GM13977 (cell line): ENCODE data around the gene PPP2R2B.

Source experiments
- DNase-seq: peaks from one replicate; pipeline ENCODE4 v3.0.0; 2012; ENCODE audit warnings: low spot score
- CTCF ChIP-seq: IDR thresholded peaks from 2 replicates; pipeline ENCODE4 v1.5.1; 2012; ENCODE audit warnings: mild to moderate bottlenecking, control low read depth; ENCODE audit not compliant: insufficient read depth; ENCODE audit errors: extremely low read depth, missing control alignments
- in situ Hi-C: fragments of 300-500 bp; cut with MboI; formaldehyde crosslinking; loops from one replicate; pipeline ENCODE4 v1.12.0; 2022; ENCODE audit warnings: low sequenced_read_pairs, low pct_unique_long_range_greater_than_20kb, mixed read lengths, inconsistent platforms; ENCODE audit not compliant: unreplicated experiment

Gene PPP2R2B

GRCh38 chr5:146820987-146821386 lies 57.6 kb downstream of the PPP2R2B start:
- TF ChIP-seq CTCF, result no peak
- in situ Hi-C loops, result no loop called here

GRCh38 chr5:146818822-146819221 lies 59.7 kb downstream of the PPP2R2B start:
- in situ Hi-C loops, result no loop called here
- DNase-seq, result no peak
- no peak for TF ChIP-seq CTCF

More at GRCh38 chr5:146820987-146821386, 57.6 kb downstream of the PPP2R2B start:
- no peak for DNase-seq

GRCh38 chr5:146817973-146818372 lies 60.6 kb downstream of the PPP2R2B start:
- no peak for TF ChIP-seq CTCF
- no peak for DNase-seq
- in situ Hi-C loops, result no loop called here

GRCh38 chr5:146816775-146817387 lies 61.7 kb downstream of the PPP2R2B start:
- in situ Hi-C loops, result no loop called here
- no peak for DNase-seq
- no peak for TF ChIP-seq CTCF

GRCh38 chr5:146815411-146815810 lies 63.1 kb downstream of the PPP2R2B start:
- no peak for TF ChIP-seq CTCF
- in situ Hi-C loops, result no loop called here
- DNase-seq, result no peak

GRCh38 chr5:146813346-146814157 lies 65.0 kb downstream of the PPP2R2B start:
- no peak for DNase-seq
- TF ChIP-seq CTCF, result no peak
- in situ Hi-C loops, result no loop called here
